ENCODE measurements around the gene SCARB1. TPM values are rescaled to one million over a fixed set of nuclear protein-coding genes. Genes with fewer than 3 reads are reported as not detected.
A peak's percentile ranks its signal among the peaks of the same experiment; 100 is the strongest.

SCARB1 gene
- total RNA-seq, 1 donor from 2014 or later = 24.0 TPM

GRCh38 chr12:124867401-124867930, 3.8 kb upstream of the SCARB1 start:
- Histone ChIP-seq H3K4me3 (no peak overlapping the region), H3K27ac (no peak overlapping the region), H3K9me3 (no peaks in the 10 kb centered on the region), H3K36me3 (no peaks in the 10 kb centered on the region), H3K4me1 (peaks cover 26% of the 10 kb centered on the region), H3K27me3 (ENCODE audit: low read depth) (no peaks in the 10 kb centered on the region)
- ATAC-seq = no peak
- no peak for DNase-seq
- no peak for TF ChIP-seq CTCF (IDR thresholded peaks at IDR 0.05)
- intact Hi-C loops (cut with DNase I) = no loop called here

- peaks cover 32% of the 10 kb centered on the region for H3K4me1 ChIP-seq
- H3K4me3 ChIP-seq = no peak overlapping the region
- intact Hi-C loops (cut with DNase I) = no loop called here
- TF ChIP-seq CTCF (IDR thresholded peaks at IDR 0.05) = no peak
- no peaks in the 10 kb centered on the region for H3K27me3 ChIP-seq (ENCODE audit: low read depth)
- H3K9me3 ChIP-seq = no peaks in the 10 kb centered on the region
- no peaks in the 10 kb centered on the region for H3K36me3 ChIP-seq
- H3K27ac ChIP-seq = no peak overlapping the region
- DNase-seq (no peak), ATAC-seq (no peak)
These were observed 3.3 kb upstream of the SCARB1 start for GRCh38 chr12:124866883-124867400.

- Histone ChIP-seq H3K27me3 (ENCODE audit: low read depth) (no peaks in the 10 kb centered on the region), H3K4me1 (peaks cover 34% of the 10 kb centered on the region), H3K27ac (no peak overlapping the region), H3K9me3 (no peaks in the 10 kb centered on the region), H3K36me3 (no peaks in the 10 kb centered on the region), H3K4me3 (no peak overlapping the region)
- DNase-seq (no peak), ATAC-seq (no peak)
- intact Hi-C loops (cut with DNase I) = no loop called here
- TF ChIP-seq CTCF (IDR thresholded peaks at IDR 0.05) = no peak
These were observed 2.7 kb upstream of the SCARB1 start for GRCh38 chr12:124866195-124866882.

- intact Hi-C loops (cut with DNase I) = no loop called here
- Histone ChIP-seq H3K27me3 (ENCODE audit: low read depth) (no peaks in the 10 kb centered on the region), H3K36me3 (no peaks in the 10 kb centered on the region), H3K27ac (no peak overlapping the region), H3K9me3 (no peaks in the 10 kb centered on the region), H3K4me3 (no peak overlapping the region), H3K4me1 (peaks cover 34% of the 10 kb centered on the region)
- ATAC-seq (no peak), DNase-seq (no peak)
- no peak for TF ChIP-seq CTCF (IDR thresholded peaks at IDR 0.05)
These were observed 2.1 kb upstream of the SCARB1 start for GRCh38 chr12:124865728-124866127.

- H3K9me3 ChIP-seq = no peaks in the 10 kb centered on the region
- intact Hi-C loops (cut with DNase I) = no loop called here
- peaks cover 34% of the 10 kb centered on the region for H3K4me1 ChIP-seq
- H3K4me3 ChIP-seq = peak overlapping the region; percentile 67
- no peak for TF ChIP-seq CTCF (IDR thresholded peaks at IDR 0.05)
- peak in 1 of 2 donors; percentile 1 for ATAC-seq
- no peak for DNase-seq
- H3K36me3 ChIP-seq = no peaks in the 10 kb centered on the region
- H3K27me3 ChIP-seq (ENCODE audit: low read depth) = no peaks in the 10 kb centered on the region
- peak overlapping the region; percentile 53 for H3K27ac ChIP-seq
These were observed 675 bp upstream of the SCARB1 start for GRCh38 chr12:124864326-124864752.

All from lower lobe of right lung (tissue), 2 donors.